Esophagus squamous epithelium (tissue), 5 donors: ENCODE data around the gene HSD17B3. TPM values are rescaled to one million over a fixed set of nuclear protein-coding genes. Genes with fewer than 3 reads are reported as not detected.
A peak's percentile ranks its signal among the peaks of the same experiment; 100 is the strongest.

Experiments used
- DNase-seq: peaks from one replicate; lab custom pipeline; 2025; lab: John Stamatoyannopoulos, UW
- H3K27ac ChIP-seq, 4 donors: fragments of 200-600 bp; sonication (generic); one replicate each; pipeline ENCODE4 v1.5.1; 2016 to 2019; ENCODE audit warnings: mild to moderate bottlenecking in 1 of 4
- H3K27me3 ChIP-seq, 4 donors: fragments of 200-600 bp; sonication (generic); 1 replicate in 3 of 4; 2 replicates in 1 of 4; pipeline versions ENCODE4 v1.5.1 to v1.6.0; 2017 to 2021; ENCODE audit warnings: antibody characterized with exemption in 1 of 4
- H3K36me3 ChIP-seq, 3 donors: fragments of 200-600 bp; sonication (generic); one replicate each; pipeline ENCODE4 v1.5.1; 2016 to 2019
- H3K4me1 ChIP-seq, 3 donors: fragments of 200-600 bp; sonication (generic); one replicate each; pipeline ENCODE4 v1.5.1; 2017 to 2019
- H3K4me3 ChIP-seq, 4 donors: fragments of 200-600 bp; sonication (generic); 1 replicate in 3 of 4; 2 replicates in 1 of 4; pipeline ENCODE4 v1.5.1; 2016 to 2019; ENCODE audit warnings: mild to moderate bottlenecking in 2 of 4, moderate library complexity in 1 of 4
- H3K9me3 ChIP-seq, 3 donors: fragments of 200-600 bp; sonication (generic); one replicate each; pipeline ENCODE4 v1.5.1; 2016 to 2019
- CTCF ChIP-seq, 6 experiments: fragments of 450-650 bp in 4 of 6; fragments of 200-600 bp in 2 of 6; sonication (generic) in 2 of 6; IDR thresholded peaks; one replicate each; pipeline ENCODE4 v1.5.1; 2016 to 2019; ENCODE audit warnings: antibody characterized with exemption in 6 of 6, mild to moderate bottlenecking in 4 of 6, moderate library complexity in 4 of 6
- POLR2A ChIP-seq, 4 donors: fragments of 450-650 bp; IDR thresholded peaks; one replicate each; pipeline ENCODE4 v1.6.1; 2017; ENCODE audit warnings: antibody characterized with exemption in 4 of 4, mild to moderate bottlenecking in 4 of 4, moderate library complexity in 3 of 4
- WGBS, 2 donors: methylation state at CpG; one replicate each; pipeline ENCODE4 v1.1.5; 2018; 5-methylcytosine and 5-hydroxymethylcytosine counted together
- intact Hi-C: fragments of 100-400 bp; cut with DNase I; formaldehyde crosslinking; loops from one replicate; pipeline ENCODE4 v1.15.0; 2022
- total RNA-seq, 4 donors: library from RNA; depleted of rRNA; stranded (reverse); fragments of >200 nt; gene quantifications; one replicate each; pipeline ENCODE4 v1.1.0, GENCODE V29; 2016
- donor health status: DM: yes; HTN: yes; CAD: no.

The HSD17B3 gene
- total RNA-seq, 4 donors from 2014 or later, result 0.38 TPM; not detected in 3

- 81 to 82% methylated on average over 7 of the region's 7 CpGs for WGBS, 2 donors
These were observed 19.5 kb upstream of the HSD17B3 start for GRCh38 chr9:96321515-96321914.

GRCh38 chr9:96320749-96321280 is 18.8 kb upstream of the HSD17B3 start:
- H3K27me3 ChIP-seq, result no peaks in the 10 kb centered on the region
- peaks cover 0 to 27% (median 0%) of the 10 kb centered on the region in 3 donors for H3K36me3 ChIP-seq
- 72 to 78% methylated on average over 8 of the region's 8 CpGs for WGBS, 2 donors
- no peak for DNase-seq
- no peak overlapping the region for H3K4me3 ChIP-seq
- no peaks in the 10 kb centered on the region for H3K9me3 ChIP-seq
- TF ChIP-seq POLR2A (IDR thresholded peaks at IDR 0.05) (no peak), CTCF (IDR thresholded peaks at IDR 0.05) (no peak)
- peaks cover 0 to 3% (median 0%) of the 10 kb centered on the region in 3 donors for H3K4me1 ChIP-seq
- intact Hi-C loops, result loop anchor here (10.0 kb wide), 1 partner anchor 344 kb away; no protein-coding TSS in a partner anchor
- H3K27ac ChIP-seq, result no peak overlapping the region

More at GRCh38 chr9:96321515-96321914, 19.5 kb upstream of the HSD17B3 start:
- peaks cover 0 to 3% (median 0%) of the 10 kb centered on the region in 3 donors for H3K4me1 ChIP-seq
- DNase-seq, result no peak
- no peak overlapping the region for H3K4me3 ChIP-seq
- no peak for TF ChIP-seq CTCF (IDR thresholded peaks at IDR 0.05)
- TF ChIP-seq POLR2A (IDR thresholded peaks at IDR 0.05), result no peak
- no peak overlapping the region for H3K27ac ChIP-seq
- H3K9me3 ChIP-seq, result no peaks in the 10 kb centered on the region
- H3K27me3 ChIP-seq, result no peaks in the 10 kb centered on the region
- H3K36me3 ChIP-seq, result peaks cover 0 to 27% (median 0%) of the 10 kb centered on the region in 3 donors
- intact Hi-C loops, result loop anchor here (10.0 kb wide), 1 partner anchor 343 kb away; no protein-coding TSS in a partner anchor

GRCh38 chr9:96318921-96319565 is 17.1 kb upstream of the HSD17B3 start:
- no peak for TF ChIP-seq POLR2A (IDR thresholded peaks at IDR 0.05)
- TF ChIP-seq CTCF (IDR thresholded peaks at IDR 0.05), result no peak
- peaks cover 0 to 1% (median under 1%) of the 10 kb centered on the region in 3 donors for H3K9me3 ChIP-seq
- DNase-seq, result no peak
- 69 to 88% methylated on average over 6 of the region's 6 CpGs for WGBS, 2 donors
- H3K4me1 ChIP-seq, result peaks cover 0 to 3% (median 0%) of the 10 kb centered on the region in 3 donors
- no peaks in the 10 kb centered on the region for H3K27me3 ChIP-seq
- no peak overlapping the region for H3K27ac ChIP-seq
- H3K36me3 ChIP-seq, result peaks cover 0 to 27% (median 0%) of the 10 kb centered on the region in 3 donors
- H3K4me3 ChIP-seq, result no peak overlapping the region
- intact Hi-C loops, result no loop called here

GRCh38 chr9:96317335-96317980 is 15.5 kb upstream of the HSD17B3 start:
- no peak overlapping the region for H3K4me3 ChIP-seq
- H3K9me3 ChIP-seq, result peaks cover 0 to 17% (median 12%) of the 10 kb centered on the region in 3 donors
- intact Hi-C loops, result no loop called here
- peaks cover 0 to 3% (median 0%) of the 10 kb centered on the region in 3 donors for H3K4me1 ChIP-seq
- WGBS, 2 donors, result 44 to 55% methylated on average over 9 of the region's 9 CpGs
- no peak overlapping the region for H3K27ac ChIP-seq
- peaks cover 0 to 30% (median 0%) of the 10 kb centered on the region in 3 donors for H3K36me3 ChIP-seq
- no peak for DNase-seq
- H3K27me3 ChIP-seq, result no peaks in the 10 kb centered on the region
- peak; percentile 18 to 90 (median 82) for TF ChIP-seq CTCF (IDR thresholded peaks at IDR 0.05)
- no peak for TF ChIP-seq POLR2A (IDR thresholded peaks at IDR 0.05)
